ENCODE measurements around the gene MCF2L2. TPM values are rescaled to one million over a fixed set of nuclear protein-coding genes. Genes with fewer than 3 reads are reported as not detected.
A peak's percentile ranks its signal among the peaks of the same experiment; 100 is the strongest.

The MCF2L2 gene
- total RNA-seq, 1 experiment from 2014 or later: 3.9 TPM

DNA sequence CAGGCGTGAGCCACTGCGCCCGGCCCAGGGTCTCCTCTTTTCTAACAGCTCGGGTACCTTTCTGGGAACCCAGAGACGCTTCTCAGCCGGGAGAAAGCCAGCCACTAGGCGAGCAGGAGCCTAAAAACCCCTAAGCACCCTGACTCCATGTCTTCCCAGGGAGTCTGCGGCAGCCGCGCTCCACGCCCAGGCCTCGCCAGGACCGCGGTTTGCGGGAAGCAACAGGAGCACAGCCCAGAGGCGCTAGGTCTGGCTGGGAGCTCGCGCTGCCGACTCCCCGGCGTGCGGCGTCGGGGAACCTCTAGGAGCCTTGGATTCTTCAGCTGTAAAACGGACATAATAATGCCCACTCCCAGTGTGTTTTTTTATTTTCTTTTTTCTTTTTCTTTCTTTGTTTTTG lies 264.9 kb downstream of the MCF2L2 start:
- CTCF ChIA-PET: no interaction called here
- BruUV-seq (replicated peaks): no TSS peak
- no peak for DNase-seq
- peaks cover 9% of the 10 kb centered on the region for H3K4me1 ChIP-seq
- no peak for TF ChIP-seq CTCF (IDR thresholded peaks at IDR 0.05; ENCODE audit: insufficient read depth in 1 of 2, low read depth in 1 of 2, low read length in 1 of 2, severe bottlenecking in 1 of 2, unreplicated experiment in 1 of 2)
- no peak overlapping the region for H3K4me3 ChIP-seq (ENCODE audit: low read depth, low read length)
- no peak overlapping the region for H3K27ac Mint-ChIP-seq (ENCODE audit: unreplicated experiment)
- H3K27me3 ChIP-seq (replicated peaks; ENCODE audit: control insufficient read depth, insufficient read depth, low read length): no peaks in the 10 kb centered on the region
- no peaks in the 10 kb centered on the region for H3K9me3 ChIP-seq
- H3K9me3 Mint-ChIP-seq (ENCODE audit: unreplicated experiment): no peaks in the 10 kb centered on the region
- H3K4me1 Mint-ChIP-seq (ENCODE audit: low read depth, unreplicated experiment): peaks cover 9% of the 10 kb centered on the region
- H3K36me3 Mint-ChIP-seq (ENCODE audit: insufficient read depth, unreplicated experiment): peaks cover 8% of the 10 kb centered on the region
- intact Hi-C loops (cut with micrococcal nuclease; ENCODE audit: unreplicated experiment): loop anchor here (5.0 kb wide), 1 partner anchor 41 kb away; no protein-coding TSS in a partner anchor
- H3K36me3 ChIP-seq (ENCODE audit: control insufficient read depth, insufficient read depth, low read length): no peaks in the 10 kb centered on the region
- H3K27me3 Mint-ChIP-seq (ENCODE audit: insufficient read depth, unreplicated experiment): no peaks in the 10 kb centered on the region
- peak overlapping the region; percentile 94 for H3K4me3 Mint-ChIP-seq (ENCODE audit: unreplicated experiment)
- POLR2A ChIA-PET: no interaction called here

DNA sequence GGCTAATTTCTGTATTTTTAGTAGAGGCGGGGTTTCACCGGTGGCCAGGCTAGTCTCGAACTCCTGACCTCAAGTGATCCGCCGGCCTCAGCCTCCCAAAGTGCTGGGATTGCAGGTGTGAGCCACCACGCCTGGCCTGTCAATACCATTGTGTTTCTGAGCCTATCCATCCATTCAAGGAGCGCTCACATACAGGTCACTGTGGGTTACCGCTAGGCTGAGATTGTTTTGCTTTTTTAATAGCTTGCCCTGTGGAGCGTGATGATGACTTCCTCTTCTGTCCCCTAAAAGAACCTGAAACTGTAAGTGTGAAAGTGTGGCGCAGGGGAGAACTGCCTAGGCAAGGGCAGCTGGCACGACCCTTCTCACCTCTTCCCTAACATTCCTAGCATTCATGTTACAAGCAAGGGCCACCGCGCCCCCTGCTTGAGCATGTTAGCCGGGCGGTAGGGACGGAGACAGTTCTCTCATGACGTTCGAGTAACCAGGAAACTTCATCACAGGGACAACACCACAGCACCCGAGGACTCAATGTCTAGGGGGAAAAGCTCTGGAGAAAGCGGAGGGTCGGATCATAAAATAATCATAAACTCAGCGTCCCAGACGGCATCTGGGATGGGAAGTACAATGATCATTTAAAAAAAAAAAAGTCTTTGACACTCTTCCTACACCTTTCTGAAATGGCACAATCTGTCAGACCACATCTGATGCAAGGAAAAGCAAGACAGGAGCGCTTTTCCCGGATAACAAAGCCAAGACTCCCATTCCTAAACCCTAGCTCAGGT lies 266.7 kb downstream of the MCF2L2 start:
- Histone ChIP-seq H3K4me3 (ENCODE audit: low read depth, low read length) (peak overlapping the region; percentile 57), H3K36me3 (ENCODE audit: control insufficient read depth, insufficient read depth, low read length) (no peaks in the 10 kb centered on the region), H3K27me3 (replicated peaks; ENCODE audit: control insufficient read depth, insufficient read depth, low read length) (no peaks in the 10 kb centered on the region), H3K9me3 (no peaks in the 10 kb centered on the region), H3K4me1 (peaks cover 9% of the 10 kb centered on the region)
- intact Hi-C loops (cut with micrococcal nuclease; ENCODE audit: unreplicated experiment): loop anchor here (5.0 kb wide), 1 partner anchor 39 kb away; no protein-coding TSS in a partner anchor
- BruUV-seq (replicated peaks): TSS peak; percentile 72
- ChIA-PET POLR2A (no interaction called here), CTCF (no interaction called here)
- Mint-ChIP-seq H3K9me3 (ENCODE audit: unreplicated experiment) (no peaks in the 10 kb centered on the region), H3K4me3 (ENCODE audit: unreplicated experiment) (peak overlapping the region; percentile 94), H3K36me3 (ENCODE audit: insufficient read depth, unreplicated experiment) (peaks cover 8% of the 10 kb centered on the region), H3K27me3 (ENCODE audit: insufficient read depth, unreplicated experiment) (no peaks in the 10 kb centered on the region), H3K27ac (ENCODE audit: unreplicated experiment) (peak overlapping the region; percentile 84), H3K4me1 (ENCODE audit: low read depth, unreplicated experiment) (peaks cover 9% of the 10 kb centered on the region)
- DNase-seq: peak; percentile 46 to 55
- TF ChIP-seq CTCF (IDR thresholded peaks at IDR 0.05; ENCODE audit: insufficient read depth in 1 of 2, low read depth in 1 of 2, low read length in 1 of 2, severe bottlenecking in 1 of 2, unreplicated experiment in 1 of 2): peak in 1 of 2 experiments; percentile 18

GRCh38 chr3:183160616-183161015 lies 267.8 kb downstream of the MCF2L2 start:
- Histone ChIP-seq H3K4me1 (peaks cover 9% of the 10 kb centered on the region), H3K4me3 (ENCODE audit: low read depth, low read length) (no peak overlapping the region), H3K9me3 (no peaks in the 10 kb centered on the region), H3K27me3 (replicated peaks; ENCODE audit: control insufficient read depth, insufficient read depth, low read length) (no peaks in the 10 kb centered on the region), H3K36me3 (ENCODE audit: control insufficient read depth, insufficient read depth, low read length) (no peaks in the 10 kb centered on the region)
- H3K27me3 Mint-ChIP-seq (ENCODE audit: insufficient read depth, unreplicated experiment): no peaks in the 10 kb centered on the region
- H3K36me3 Mint-ChIP-seq (ENCODE audit: insufficient read depth, unreplicated experiment): peaks cover 8% of the 10 kb centered on the region
- H3K27ac Mint-ChIP-seq (ENCODE audit: unreplicated experiment): no peak overlapping the region
- DNase-seq: no peak
- TF ChIP-seq CTCF (IDR thresholded peaks at IDR 0.05; ENCODE audit: insufficient read depth in 1 of 2, low read depth in 1 of 2, low read length in 1 of 2, severe bottlenecking in 1 of 2, unreplicated experiment in 1 of 2): no peak
- peaks cover 9% of the 10 kb centered on the region for H3K4me1 Mint-ChIP-seq (ENCODE audit: low read depth, unreplicated experiment)
- intact Hi-C loops (cut with micrococcal nuclease; ENCODE audit: unreplicated experiment): loop anchor here (5.0 kb wide), 1 partner anchor 38 kb away; no protein-coding TSS in a partner anchor
- no peak overlapping the region for H3K4me3 Mint-ChIP-seq (ENCODE audit: unreplicated experiment)
- no TSS peak for BruUV-seq (replicated peaks)
- no peaks in the 10 kb centered on the region for H3K9me3 Mint-ChIP-seq (ENCODE audit: unreplicated experiment)
- POLR2A ChIA-PET: no interaction called here
- CTCF ChIA-PET: interaction anchor here (0.6 to 1.7 kb wide), 2 partner anchors 24 to 222 kb away, joined by 3 to 4 read pairs; no protein-coding TSS in a partner anchor

Data from Caco-2 (cell line).